ENCODE measurements around the gene VPS4B. TPM values are rescaled to one million over a fixed set of nuclear protein-coding genes. Genes with fewer than 3 reads are reported as not detected.

Gene VPS4B
- polyA plus RNA-seq, 1 donor from 2014 or later: 30.5 TPM

Other genes with a start within 250 kb of the VPS4B start
- gene BCL2, start 102.7 kb downstream of the VPS4B start, polyA plus RNA-seq: 2.9 and 3.4 TPM in 2 replicates
- 13.6 and 14.7 TPM in 2 replicates for gene KDSR, start 55.3 kb downstream of the VPS4B start, polyA plus RNA-seq
- not detected in 2 replicates for gene SERPINB5, start 54.5 kb upstream of the VPS4B start, polyA plus RNA-seq
- not detected in 2 replicates for gene SERPINB12, start 119.9 kb upstream of the VPS4B start, polyA plus RNA-seq
- gene SERPINB13, start 164.9 kb upstream of the VPS4B start, polyA plus RNA-seq: not detected in 2 replicates
- not detected in 2 replicates for gene SERPINB4, start 221.8 kb upstream of the VPS4B start, polyA plus RNA-seq
- gene SERPINB3, start 239.4 kb upstream of the VPS4B start, polyA plus RNA-seq: not detected in 2 replicates

Data from neural cell (in vitro differentiated cells).